ENCODE measurements around the gene HIVEP1.

HIVEP1 gene

DNA sequence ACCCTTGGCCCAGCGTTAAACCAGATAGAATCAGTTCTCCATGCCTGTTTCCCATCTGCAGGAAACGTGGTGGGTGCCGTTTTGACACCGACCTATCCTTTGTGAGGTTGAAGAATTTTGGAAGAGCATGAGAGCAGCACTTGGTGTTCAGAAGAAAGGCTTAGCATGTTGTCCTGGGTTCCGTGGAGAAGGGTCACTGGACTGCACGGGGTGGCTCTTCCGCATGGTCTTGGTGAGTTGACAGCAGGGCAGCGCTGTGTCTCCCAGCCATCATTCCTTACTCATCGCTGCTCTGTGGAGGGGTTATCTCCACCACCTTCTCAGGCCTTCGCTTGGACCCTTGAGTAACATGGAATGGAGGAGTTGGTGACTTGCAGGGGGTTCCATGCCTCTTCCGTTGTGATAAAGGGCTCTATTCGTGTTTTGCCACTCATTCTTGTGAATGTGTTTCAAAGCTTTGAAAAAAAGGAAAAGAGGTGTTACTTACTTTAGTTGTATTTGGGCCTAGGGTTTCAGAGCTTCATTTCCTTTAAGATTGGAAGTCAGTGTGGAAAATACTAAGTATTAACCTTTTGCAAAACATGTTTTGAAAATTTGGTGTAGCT lies 8.2 kb downstream of the HIVEP1 start:
- DNase-seq (ENCODE audit: low read depth): no peak

DNA sequence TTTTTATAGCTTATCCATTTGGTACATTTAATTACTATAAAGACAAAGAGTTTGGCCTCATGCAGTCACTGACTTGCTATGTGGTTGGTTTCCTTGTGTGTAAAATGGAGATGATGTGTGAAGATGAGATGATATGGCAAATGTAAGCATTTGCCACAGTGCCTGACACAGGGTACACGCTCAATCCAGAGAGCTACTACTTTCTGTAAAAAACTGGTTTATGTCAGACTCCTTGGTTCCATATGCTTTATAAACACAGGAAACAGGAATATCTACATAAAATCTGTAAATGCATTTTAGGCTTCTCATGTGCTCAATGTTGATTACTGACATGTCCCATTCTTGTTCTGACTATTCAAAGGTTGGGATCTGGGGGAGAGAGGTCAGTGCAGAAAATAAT lies 10.4 kb downstream of the HIVEP1 start:
- no peak for DNase-seq (ENCODE audit: low read depth)

DNA sequence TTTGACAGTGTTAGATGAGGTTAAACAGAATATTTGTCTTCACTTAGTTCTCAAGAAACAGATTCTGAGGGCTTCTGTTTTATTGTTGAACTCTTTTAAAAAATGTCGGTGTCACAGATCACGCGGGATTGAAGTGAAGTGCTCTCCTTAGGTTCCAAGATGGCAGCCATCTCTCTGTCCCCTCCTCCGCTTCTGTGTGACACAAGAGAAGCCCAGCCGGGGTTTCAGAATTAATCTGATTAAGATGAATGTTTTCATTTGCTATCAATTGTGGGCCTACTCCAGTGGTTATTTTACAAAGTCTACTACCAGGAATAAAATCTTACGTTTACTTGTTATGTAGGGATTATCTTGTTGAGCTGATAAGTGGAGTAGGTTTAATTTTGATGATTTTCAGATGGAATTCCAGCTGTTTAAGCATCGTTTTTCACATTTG lies 10.9 kb downstream of the HIVEP1 start:
- no peak for DNase-seq (ENCODE audit: low read depth)

DNA sequence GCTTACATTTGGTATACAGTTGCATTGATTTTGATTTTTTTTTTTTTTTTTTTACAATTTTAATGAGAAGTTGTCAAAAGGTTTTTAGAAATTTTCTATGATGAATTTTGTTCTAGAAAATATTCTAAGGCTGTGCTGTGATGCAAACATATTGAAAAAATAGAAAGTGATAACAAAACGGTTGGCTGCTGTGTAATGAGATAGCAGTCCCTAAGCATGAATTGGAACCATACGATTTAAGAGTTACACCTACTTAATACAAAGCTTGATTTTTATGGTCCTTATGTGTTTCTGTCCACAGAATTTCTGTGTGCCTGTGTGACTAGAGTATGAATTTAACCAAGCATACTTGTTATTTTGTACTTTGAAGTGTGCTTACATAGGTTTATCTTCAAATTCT lies 12.1 kb downstream of the HIVEP1 start:
- DNase-seq (ENCODE audit: low read depth): no peak

DNA sequence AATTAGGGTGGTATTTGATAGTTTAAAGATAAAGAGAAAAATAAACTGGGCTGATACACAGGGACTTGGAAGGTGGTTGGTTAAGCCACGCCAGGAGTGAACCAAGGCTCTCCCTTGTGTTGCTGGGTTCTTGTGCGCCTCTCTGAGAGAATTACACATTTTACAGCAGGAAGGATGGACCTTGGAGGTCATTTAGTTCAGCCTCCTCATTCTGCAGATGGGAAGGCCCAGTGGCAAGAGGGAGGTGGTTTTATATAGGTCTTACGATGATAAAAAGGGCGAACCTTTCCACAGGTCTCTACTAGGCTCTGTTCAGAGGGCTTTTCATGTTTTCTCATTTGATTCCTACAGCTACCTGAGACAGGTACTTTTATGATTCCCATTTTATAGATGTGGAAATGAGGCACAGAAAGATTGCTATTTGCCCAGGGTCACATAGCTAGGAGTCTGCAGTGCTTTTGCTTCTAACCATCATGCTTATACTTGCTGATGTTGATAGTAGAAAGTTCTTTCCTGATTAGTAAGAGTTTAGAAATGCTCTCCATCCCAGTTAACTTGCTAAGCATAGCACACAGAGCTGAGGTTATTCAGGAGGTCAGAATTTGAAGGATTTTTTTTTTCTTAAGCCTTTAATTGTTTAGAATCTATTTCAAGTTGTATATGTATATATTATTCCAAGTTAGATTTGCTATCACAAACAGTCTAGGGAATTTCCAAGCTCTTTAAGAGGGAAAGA lies 12.8 kb downstream of the HIVEP1 start:
- DNase-seq (ENCODE audit: low read depth): peak; percentile 70

DNA sequence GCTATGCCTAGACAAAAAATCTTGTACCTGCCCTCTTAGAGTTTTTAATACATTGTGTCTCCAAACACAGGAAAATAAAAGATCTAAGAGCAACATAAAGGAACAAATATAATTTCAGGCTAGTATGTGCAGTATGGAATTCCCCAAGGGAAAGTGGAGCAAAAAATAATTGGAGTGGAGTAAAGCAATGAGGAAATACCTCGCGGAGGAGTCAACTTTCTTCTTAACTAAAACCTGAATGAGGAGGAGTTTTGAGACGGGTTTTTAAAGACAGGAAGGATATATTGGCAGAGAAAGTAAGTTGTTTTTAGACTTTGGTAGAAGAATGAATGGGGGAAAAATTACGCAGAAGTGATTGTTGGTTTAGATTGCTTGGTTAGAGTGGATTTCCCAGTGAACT lies 14.0 kb downstream of the HIVEP1 start:
- DNase-seq (ENCODE audit: low read depth): no peak

DNA sequence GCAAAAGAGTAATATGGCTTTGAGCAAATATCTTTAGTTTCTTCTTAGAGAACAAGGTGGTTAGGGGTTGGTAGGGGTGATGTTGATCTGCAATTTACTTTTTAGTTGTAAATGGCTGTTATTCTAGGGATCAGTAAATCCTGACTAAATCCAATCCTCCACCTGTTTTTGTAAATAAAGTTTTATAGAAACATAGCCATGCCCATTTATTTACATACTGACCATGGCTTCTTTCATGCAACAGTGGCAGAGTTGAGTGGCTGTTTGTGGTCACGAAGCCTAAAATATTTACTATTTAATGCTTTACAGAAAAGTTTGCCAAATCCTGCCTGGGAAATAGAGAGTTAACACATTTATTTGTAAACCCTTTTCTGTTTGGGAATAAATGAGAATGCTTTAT lies 14.7 kb downstream of the HIVEP1 start:
- no peak for DNase-seq (ENCODE audit: low read depth)

DNA sequence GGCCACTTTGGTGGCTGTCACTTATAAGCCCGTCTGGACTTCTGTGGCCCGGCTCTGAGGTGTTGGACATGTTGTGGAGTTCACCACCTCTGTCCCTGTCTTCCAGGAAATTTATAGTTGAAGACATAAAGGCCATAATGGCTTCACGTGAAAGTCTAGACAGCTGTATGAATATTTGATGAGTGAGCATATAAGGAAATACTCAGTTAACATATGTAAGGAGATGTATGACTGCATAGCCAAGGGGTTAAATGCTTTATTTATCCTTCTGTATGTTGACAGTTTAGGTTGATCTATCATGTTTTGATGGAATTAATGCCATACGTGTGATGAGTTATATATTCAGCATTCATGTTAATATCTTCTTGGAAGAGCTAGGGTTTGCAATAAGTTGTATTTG lies 16.1 kb downstream of the HIVEP1 start:
- DNase-seq (ENCODE audit: low read depth): no peak

DNA sequence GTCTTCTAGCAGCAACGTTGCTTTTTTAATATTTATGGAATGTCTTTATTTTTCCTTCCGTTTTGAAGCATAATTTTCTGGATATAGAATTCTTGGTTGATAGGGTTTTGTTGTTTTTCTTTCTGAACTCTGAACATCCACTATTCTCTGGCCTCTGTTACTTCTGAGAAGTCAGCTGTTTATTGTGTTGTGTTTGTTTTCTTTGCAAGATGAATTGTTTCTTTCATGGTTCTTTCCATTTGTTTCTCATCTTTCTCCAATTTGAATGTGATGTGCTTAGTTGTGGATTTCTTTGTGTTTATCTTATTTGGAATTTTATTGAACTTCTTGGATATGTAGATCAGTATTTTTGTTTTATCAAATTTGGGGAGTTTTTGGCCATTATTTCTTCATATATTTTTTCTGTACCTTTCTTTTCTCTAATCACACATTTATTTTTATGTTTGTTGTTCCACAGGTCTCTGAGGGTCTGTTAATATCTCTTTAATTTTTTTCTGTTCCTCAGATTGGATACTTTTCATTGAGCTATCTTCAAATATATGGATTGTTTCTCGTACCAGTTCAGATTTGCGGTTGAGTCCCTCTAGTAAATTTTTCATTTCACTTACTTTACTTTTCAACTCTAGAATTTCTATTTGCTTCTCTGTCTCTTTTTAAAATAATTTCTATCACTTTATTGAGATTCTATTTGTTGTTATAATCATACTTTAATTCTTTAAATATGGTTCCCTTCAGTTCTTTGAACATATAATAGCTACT lies 18.0 kb downstream of the HIVEP1 start:
- no peak for DNase-seq (ENCODE audit: low read depth)

DNA sequence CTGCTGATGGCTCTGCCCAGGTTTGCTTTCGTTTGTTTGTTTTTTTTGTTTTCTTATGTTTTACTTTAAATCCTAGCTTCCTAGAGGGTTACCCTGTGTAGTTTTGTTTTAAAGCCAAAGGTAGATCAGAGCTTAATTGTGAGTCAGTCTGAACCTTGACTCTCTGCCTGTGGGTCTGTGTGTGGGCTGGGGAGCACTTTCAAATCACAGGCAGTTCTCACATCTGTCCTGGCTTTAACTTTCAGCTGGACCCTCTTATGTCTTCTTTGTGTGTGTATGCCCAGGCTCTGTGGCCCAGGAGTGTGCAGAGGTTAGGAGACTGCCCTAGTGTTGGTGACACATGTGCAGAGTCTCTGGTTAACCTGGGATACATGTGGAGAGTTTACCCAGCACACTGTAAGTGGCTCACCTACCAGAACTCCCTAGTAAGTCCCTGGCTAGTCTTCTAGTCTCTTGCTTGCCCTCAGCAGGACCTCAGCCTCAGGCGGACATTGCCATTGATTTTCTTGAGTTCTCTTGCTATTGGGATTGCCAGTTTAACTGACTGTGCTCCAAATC lies 19.0 kb downstream of the HIVEP1 start:
- no peak for DNase-seq (ENCODE audit: low read depth)

DNA sequence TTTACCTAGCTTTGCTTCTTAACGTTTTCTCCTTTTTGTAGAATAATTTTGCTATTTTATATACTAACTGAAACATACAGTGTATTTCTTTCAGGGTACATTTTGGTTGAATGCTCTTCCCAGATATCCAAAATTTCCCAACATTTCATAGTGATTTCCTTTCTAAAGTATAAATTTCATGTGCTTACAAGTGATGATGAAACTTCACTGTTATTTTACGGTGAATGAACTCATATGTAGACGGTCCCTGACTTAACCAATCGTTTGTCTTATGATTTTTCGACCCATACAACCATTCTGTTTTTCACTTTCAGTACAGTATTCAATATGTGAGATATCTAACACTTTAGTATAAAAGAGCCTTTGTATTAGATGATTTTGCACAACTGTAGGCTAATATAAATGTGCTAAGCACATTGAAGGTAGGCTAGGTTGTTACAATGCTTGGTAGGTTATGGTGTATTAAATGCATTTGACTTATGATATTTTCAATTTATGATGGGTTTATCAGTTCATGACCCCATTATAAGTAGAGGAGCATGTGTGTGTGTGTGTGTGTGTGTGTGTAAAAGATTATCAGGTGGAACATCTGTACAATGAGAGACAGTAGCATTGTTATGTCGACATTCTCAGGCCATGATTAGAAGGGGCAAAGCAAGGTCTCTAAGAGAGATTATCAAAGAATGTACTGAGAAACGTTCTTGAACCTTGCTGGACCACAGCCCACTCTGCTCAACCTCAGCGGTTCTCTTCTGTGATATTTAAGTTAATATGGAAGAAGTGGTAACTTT lies 20.9 kb downstream of the HIVEP1 start:
- no peak for DNase-seq (ENCODE audit: low read depth)

DNA sequence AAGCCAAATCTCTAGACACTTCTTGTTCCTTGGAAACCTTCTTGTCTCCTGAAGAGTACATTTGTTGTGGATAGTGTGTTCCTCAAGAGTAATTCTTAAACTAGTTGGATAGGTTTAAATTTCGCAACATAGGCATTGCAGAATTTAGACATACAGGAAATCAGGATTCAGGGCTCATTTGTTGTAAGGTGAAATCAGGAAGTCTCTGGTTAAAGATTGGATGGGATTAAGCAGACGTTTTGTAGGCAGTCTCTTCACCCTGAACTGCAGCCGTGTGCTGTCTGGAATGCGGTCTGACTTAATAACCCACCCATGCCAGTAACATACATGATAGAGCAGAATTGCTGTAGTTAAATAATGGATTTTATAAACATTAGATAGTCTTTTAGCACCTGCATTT lies 21.7 kb downstream of the HIVEP1 start:
- no peak for DNase-seq (ENCODE audit: low read depth)

DNA sequence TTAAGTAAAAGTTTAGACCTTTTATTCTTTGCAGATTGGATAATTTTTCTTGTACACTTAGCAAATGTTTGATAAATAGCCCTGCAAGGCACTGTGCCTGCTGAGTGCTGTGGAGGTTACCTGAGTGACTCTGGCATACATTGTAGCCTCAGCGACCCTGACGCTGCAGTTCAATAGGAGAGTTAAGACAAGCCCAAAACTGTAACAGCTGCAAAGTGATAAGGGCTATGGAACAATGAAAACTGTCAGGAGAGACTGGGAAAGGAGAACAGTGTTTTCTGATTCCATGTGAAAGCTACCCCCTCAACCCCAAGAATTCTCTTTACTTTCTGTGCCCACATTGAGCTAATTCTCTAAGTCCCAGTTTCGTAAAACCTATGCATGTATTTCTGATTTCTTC lies 22.2 kb downstream of the HIVEP1 start:
- DNase-seq (ENCODE audit: low read depth): no peak

DNA sequence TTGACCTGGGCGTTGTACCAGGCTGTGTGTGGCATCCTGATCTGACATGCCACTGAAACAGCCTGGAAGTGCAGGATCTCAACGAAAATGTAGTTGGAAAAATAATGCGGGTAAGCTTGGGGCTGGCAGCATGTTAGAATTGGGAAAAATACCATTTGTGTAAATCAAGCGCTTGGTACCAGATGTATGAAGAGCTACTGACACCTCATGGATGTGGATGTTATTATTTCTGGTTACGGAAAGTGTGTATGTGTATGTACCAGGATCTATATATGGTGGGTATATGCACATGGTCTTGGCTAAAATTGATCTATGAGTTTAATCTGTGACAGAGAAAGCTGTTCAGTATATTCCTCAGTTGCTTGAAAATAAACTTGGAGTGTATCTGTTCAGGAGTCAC lies 22.7 kb downstream of the HIVEP1 start:
- DNase-seq (ENCODE audit: low read depth): peak; percentile 8

DNA sequence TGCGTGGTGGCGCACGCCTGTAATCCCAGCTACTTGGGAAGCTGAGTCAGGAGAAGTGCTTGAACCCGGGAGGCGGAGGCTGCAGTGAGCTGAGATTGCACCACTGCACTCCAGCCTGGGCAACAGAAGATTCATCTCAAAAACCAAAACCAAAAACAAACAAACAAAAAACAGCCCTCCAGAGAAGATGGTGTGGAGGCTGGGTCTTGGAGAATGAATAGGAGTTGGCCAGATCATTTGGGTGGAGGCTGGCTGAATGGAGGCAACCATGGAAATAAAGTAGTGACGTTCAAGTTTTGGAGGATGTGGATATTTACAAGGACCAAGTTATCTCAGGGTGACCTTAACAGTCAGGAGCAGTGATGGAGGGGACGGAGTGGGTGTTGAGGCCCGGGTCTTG lies 24.7 kb downstream of the HIVEP1 start:
- DNase-seq (ENCODE audit: low read depth): no peak

DNA sequence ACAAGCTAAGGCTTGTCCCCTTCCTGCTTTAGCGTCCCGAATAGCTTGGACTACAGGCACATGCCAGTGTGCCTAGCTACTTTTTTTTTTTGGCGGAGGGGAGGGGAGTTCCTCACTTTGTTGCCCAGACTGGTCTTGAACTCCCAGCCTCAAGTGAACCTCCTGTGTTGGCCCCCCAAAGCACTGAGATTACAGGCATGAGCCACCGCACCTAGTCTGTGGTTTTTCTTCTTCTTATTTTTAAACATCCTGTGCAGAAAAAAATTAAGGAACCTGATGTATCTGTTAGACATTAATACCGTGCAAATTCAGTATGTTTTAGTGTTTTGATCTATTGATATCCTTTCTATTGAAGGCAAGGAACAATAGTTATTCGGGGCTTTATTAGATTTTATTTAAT lies 25.7 kb downstream of the HIVEP1 start:
- DNase-seq (ENCODE audit: low read depth): no peak

DNA sequence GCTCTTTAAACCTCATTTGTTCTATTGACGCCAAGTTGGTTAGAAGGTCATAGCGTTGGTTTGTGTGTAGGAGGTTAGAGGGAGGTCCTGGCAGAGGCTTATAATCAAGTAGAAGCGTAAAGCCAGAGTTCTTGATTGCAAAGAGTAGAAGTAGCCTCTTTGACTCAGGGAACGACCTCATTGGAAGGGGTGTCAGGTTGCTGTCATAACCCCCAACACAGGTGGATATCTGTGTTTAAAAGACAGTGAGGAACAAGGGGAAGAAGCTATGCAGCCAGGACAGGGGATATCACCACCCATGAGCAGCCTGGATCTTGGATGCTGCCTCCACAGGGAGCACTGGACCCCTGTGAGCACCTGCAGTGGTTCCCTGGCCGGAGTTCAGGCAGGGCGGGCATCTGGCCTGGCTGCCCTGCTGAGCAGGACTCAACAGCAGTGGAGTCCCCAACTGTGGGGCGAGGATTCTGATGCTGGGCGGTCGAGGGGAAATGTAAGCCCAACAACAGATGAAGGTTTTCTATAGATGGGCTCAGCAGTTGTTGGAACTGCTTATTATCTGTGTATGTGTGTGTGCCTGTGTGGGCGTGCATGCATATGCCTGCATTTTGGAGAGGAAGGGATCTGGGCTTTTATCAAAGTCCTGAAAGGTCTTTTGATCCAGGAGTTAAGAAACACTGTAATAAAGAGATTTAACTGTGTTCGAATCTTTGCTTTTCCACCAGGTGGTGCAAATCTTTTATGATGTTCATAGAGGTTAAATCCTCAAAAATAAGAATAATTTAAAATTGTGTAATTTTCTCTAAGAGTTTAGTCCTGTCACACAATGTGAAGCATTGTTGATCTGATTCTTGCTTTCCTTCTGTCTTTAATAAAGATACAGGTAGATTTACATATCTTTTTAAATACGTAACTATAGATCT lies 27.7 kb downstream of the HIVEP1 start:
- peak; percentile 22 for DNase-seq (ENCODE audit: low read depth)

DNA sequence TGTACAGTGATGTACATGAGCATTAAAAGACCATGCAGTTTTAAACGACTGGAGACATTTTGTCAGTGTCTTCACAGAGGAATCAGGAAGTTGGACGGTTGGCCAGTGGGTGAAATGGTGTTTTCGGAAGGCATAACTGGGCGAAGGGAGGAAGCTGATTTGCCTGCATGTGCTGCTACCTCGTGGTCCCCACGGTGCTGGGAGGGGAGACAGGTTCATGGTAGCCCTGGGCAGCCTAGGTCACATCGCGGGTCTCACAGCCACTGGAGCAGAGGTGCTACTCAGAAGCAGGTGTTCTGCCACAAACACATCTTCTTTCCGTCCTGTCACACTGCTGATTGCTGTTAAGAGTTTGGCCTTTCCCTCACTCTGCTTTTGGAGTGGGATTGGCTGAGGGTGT lies 35.2 kb downstream of the HIVEP1 start:
- DNase-seq (ENCODE audit: low read depth): no peak

DNA sequence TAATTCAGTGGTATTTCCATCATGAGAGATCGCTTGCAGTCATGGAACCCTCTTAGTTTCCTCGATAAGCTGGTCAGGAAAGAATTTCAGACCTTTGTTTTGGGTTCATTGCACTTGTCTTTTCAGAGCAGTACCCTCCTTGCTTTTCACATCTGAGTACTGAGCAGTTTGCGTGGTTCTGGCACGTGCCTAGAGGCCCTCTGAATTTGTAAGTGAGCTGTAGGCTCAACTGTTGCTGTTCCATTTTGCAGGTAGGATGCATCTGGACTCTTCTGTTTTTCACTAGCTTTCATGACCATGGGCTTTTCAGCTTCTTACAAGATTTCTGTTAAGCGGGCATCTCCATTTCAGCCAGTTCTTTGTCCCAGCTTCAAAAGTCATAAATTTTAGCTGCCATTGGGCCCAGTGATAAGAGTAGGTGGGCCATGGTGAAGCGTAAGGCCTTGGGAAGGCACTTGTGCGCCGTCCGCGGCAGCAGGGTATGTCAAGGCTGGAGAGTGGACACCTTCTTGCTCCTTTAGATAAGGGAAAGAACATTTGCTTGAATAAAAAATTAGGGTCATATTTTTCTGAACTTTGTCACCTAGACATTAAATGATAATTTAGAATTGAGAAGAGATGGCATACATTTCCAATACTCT lies 35.8 kb downstream of the HIVEP1 start:
- DNase-seq (ENCODE audit: low read depth): no peak

DNA sequence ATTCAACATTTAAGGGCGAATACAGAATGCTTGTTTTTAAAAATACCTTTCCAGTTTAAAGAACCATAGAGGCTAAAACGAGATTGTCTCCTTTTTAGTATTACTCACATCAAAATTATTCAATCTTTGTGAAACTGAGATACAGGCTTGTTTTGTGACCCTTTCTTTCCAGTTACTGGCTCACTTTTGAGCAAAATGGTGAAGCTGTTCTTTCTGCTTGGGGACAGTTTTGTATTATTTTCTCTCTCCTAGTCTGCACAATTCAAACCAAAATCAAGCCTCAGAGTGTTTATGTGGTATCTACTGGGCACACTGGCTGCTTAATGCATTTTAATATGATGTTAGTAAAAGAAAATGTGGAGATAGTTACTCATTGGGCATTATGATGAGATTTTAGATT lies 36.5 kb downstream of the HIVEP1 start:
- no peak for DNase-seq (ENCODE audit: low read depth)

DNA sequence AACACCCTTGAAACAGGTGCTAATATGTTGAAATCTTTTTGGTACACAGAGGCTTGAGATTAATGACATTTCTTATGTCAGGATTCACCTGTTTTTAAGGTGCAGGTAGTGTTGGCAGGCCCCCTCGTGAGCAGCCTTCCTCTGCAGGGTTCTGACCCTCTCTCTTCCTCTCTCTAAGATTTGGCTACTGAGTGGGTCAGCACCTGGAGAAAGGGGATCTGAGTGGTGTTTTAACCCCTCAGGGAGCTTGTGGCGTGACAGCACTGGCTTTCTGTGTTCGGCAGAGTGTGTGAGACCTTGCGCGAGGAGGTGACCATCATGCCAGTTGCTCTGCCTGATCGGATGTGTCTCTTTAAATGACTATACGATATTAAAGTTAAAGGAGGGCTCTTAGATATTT lies 37.1 kb downstream of the HIVEP1 start:
- no peak for DNase-seq (ENCODE audit: low read depth)

All from ELR (cell line).